A549 (cell line): ENCODE results near the gene PPM1L. TPM values are rescaled to one million over a fixed set of nuclear protein-coding genes. Genes with fewer than 3 reads are reported as not detected.

Source experiments
- ATAC-seq, 2 experiments: fragments of 200-7000 bp in 1 of 2; fragments of >200 bp in 1 of 2; cut with Nextera tagmentation in 1 of 2; cut with Tn5 transposase in 1 of 2; 3 replicates each; pipeline versions ENCODE4 v1.8.0 to v1.9.1; 2018 to 2020; ENCODE audit warnings: mild to moderate bottlenecking in 1 of 2, moderate library complexity in 1 of 2
- CTCF ChIA-PET: fragments of 300-600 bp; sonication (Branson Sonifier 250); formaldehyde crosslinking; extraction: SDS; loops from one replicate; lab custom pipeline; 2021; ENCODE audit warnings: antibody characterized with exemption, inconsistent platforms; lab: Yijun Ruan, JAX
- POLR2A ChIA-PET: fragments of 350-600 bp; formaldehyde crosslinking; extraction: SDS; loops from one replicate; lab custom pipeline; 2021; ENCODE audit warnings: antibody characterized with exemption, inconsistent platforms; lab: Yijun Ruan, JAX
- DNase-seq, 2 experiments: peaks; one replicate each; pipeline versions ENCODE4 v3.0.0 to v3.0.0-alpha.2; 2011 to 2016; ENCODE audit warnings: low read depth in 1 of 2, low spot score in 1 of 2
- FAIRE-seq: peaks from 2 replicates; lab custom pipeline; 2011; peaks lifted over from hg19 to GRCh38; lab: Jason Lieb, UNC
- H3K27ac ChIP-seq, 2 experiments: fragments of >200 bp; sonication (Bioruptor Twin); formaldehyde crosslinking; 3 replicates each; pipeline ENCODE4 v1.5.1; 2016 to 2017
- H3K4me1 ChIP-seq: fragments of >200 bp; sonication (Bioruptor Twin); formaldehyde crosslinking; 3 replicates; pipeline ENCODE4 v1.6.1; 2016
- H3K4me2 ChIP-seq: fragments of >200 bp; sonication (Bioruptor Twin); formaldehyde crosslinking; 3 replicates; pipeline ENCODE4 v1.6.1; 2016
- H3K4me3 ChIP-seq: fragments of >200 bp; sonication (Bioruptor Twin); formaldehyde crosslinking; 3 replicates; pipeline ENCODE4 v1.5.1; 2016
- H3K9me3 ChIP-seq: fragments of >200 bp; sonication (Bioruptor Twin); formaldehyde crosslinking; 3 replicates; pipeline ENCODE4 v1.6.1; 2016
- CBX8 ChIP-seq: fragments of 200-600 bp; sonication (generic); IDR thresholded peaks from 2 replicates; pipeline ENCODE4 v1.6.1; 2016
- CEBPB ChIP-seq, 2 experiments: fragments of >200 bp in 1 of 2; sonication (Bioruptor Twin) in 1 of 2; formaldehyde crosslinking in 1 of 2; IDR thresholded peaks; 2 replicates each; pipeline ENCODE4 v1.6.1; 2012 to 2016
- CHD2 ChIP-seq: fragments of 150-350 bp; IDR thresholded peaks from 2 replicates; pipeline ENCODE4 v1.6.1; 2014; ENCODE audit warnings: low read length; ENCODE audit not compliant: partially characterized antibody
- EHMT2 ChIP-seq: fragments of 200-600 bp; sonication (generic); IDR thresholded peaks from 2 replicates; pipeline ENCODE4 v1.6.1; 2016; ENCODE audit warnings: antibody characterized with exemption, low read depth, mild to moderate bottlenecking, moderate library complexity
- ESRRA ChIP-seq: fragments of 150-350 bp; IDR thresholded peaks from 2 replicates; pipeline ENCODE4 v1.6.1; 2014; ENCODE audit warnings: mild to moderate bottlenecking, low read length, borderline replicate concordance
- FOSL2 ChIP-seq, 2 experiments: fragments of 450-650 bp in 1 of 2; fragments of >200 bp in 1 of 2; sonication (Bioruptor Twin) in 1 of 2; formaldehyde crosslinking; IDR thresholded peaks; 2 replicates each; pipeline versions ENCODE4 v1.5.0 to v1.6.1; 2016 to 2020; ENCODE audit warnings: mild to moderate bottlenecking in 1 of 2, moderate library complexity in 1 of 2
- HOXA7 ChIP-seq: fragments of 250-450 bp; sonication (Bioruptor Pico); IDR thresholded peaks from 2 replicates; pipeline ENCODE4 v1.5.0; 2020; ENCODE audit warnings: mild to moderate bottlenecking, moderate library complexity
- KDM5A ChIP-seq: fragments of 200-600 bp; sonication (generic); IDR thresholded peaks from 2 replicates; pipeline ENCODE4 v1.6.1; 2016; ENCODE audit warnings: antibody characterized with exemption, mild to moderate bottlenecking
- MAZ ChIP-seq: fragments of 150-350 bp; IDR thresholded peaks from 2 replicates; pipeline ENCODE4 v1.6.1; 2014; ENCODE audit warnings: antibody characterized with exemption, low read depth, low read length, borderline replicate concordance
- NFE2L2 ChIP-seq: fragments of 150-350 bp; conservative IDR thresholded peaks from 2 replicates; pipeline ENCODE4 v1.6.1; 2014; ENCODE audit warnings: low read length
- RAD21 ChIP-seq, 2 experiments: fragments of >200 bp in 1 of 2; sonication (Bioruptor Twin) in 1 of 2; formaldehyde crosslinking in 1 of 2; IDR thresholded peaks in 1 of 2; conservative IDR thresholded peaks in 1 of 2; 2 replicates in 1 of 2; 3 replicates in 1 of 2; pipeline ENCODE4 v1.6.1; 2012 to 2018; ENCODE audit warnings: inconsistent platforms in 1 of 2
- RCOR1 ChIP-seq: fragments of 150-350 bp; IDR thresholded peaks from 2 replicates; pipeline ENCODE4 v1.6.1; 2014; ENCODE audit warnings: antibody characterized with exemption, low read length, low read depth
- SREBF2 ChIP-seq: fragments of 450-650 bp; IDR thresholded peaks from 2 replicates; pipeline ENCODE4 v1.6.1; 2014; ENCODE audit warnings: mild to moderate bottlenecking, moderate library complexity
- ZC3H11A ChIP-seq: fragments of 450-650 bp; IDR thresholded peaks from 2 replicates; pipeline ENCODE4 v1.6.1; 2014; ENCODE audit warnings: antibody characterized with exemption, mild to moderate bottlenecking
- ZFP36 ChIP-seq: fragments of 450-650 bp; IDR thresholded peaks from 2 replicates; pipeline ENCODE4 v1.6.1; 2014; ENCODE audit warnings: borderline replicate concordance; ENCODE audit not compliant: partially characterized antibody
- ZNF302 ChIP-seq: fragments of 250-450 bp; sonication (Bioruptor Pico); IDR thresholded peaks from 2 replicates; pipeline ENCODE4 v1.9.0; 2021; ENCODE audit warnings: inconsistent platforms, mild to moderate bottlenecking, moderate library complexity
- ZSCAN20 ChIP-seq: fragments of 250-450 bp; sonication (Bioruptor Pico); IDR thresholded peaks from 2 replicates; pipeline ENCODE4 v1.8.0; 2022; ENCODE audit warnings: mild to moderate bottlenecking, moderate library complexity
- WGBS: methylation state at CpG from one replicate; pipeline ENCODE4 v1.1.6; 2017; ENCODE audit errors: missing lambda C conversion rate; 5-methylcytosine and 5-hydroxymethylcytosine counted together
- polyA plus RNA-seq, 4 experiments: library from polyadenylated mRNA; depleted of rRNA in 3 of 4; stranded (reverse); fragments of >200 nt; fragmentation: RNase III in 1 of 4; extraction: RNeasy Plus Mini Kit Qiagen cat#74134 plus additional on column Dnase treatment in 1 of 4; gene quantifications; 2 replicates in 3 of 4; 3 replicates in 1 of 4; pipeline ENCODE4 v1.2.3, GENCODE V29; 2011 to 2017
- TF ChIP-seq, protein P1 (sequence below): fragments of >200 bp; sonication (Bioruptor Twin); formaldehyde crosslinking; IDR thresholded peaks from 2 replicates; pipeline ENCODE4 v1.6.1; 2016
- TF ChIP-seq, protein P2 (sequence below): IDR thresholded peaks from 2 replicates; pipeline ENCODE4 v1.6.1; 2012; ENCODE audit warnings: low read depth, borderline replicate concordance
- TF ChIP-seq, protein P3 (sequence below): fragments of 450-650 bp; IDR thresholded peaks from 2 replicates; pipeline ENCODE4 v1.6.1; 2014; ENCODE audit warnings: antibody characterized with exemption

Gene PPM1L
- polyA plus RNA-seq, 2 of the 4 experiments (the other 2 are of a cell fraction): 0.27 to 0.45 TPM

DNA sequence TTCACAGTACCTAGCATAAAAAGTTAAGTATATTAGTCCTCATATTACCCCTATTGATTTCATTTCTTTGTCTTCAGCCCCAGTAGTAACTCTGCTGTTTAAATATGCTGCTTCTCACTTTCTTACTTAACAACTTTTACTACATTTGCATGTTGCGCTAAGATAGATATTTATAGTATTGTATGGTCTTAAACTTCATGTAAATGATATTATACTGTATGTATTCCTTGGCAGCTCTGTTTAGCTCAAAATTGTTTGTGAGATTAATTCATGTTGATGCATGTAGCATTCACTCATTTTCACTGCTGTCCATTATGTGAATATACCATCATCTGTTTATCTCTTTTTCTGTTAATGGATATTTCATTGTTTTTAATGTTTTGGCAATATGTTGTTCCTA lies 64.4 kb downstream of the PPM1L start:
- 88% methylated on average over 1 of the region's 1 CpG for WGBS
- Histone ChIP-seq H3K4me3 (no peak overlapping the region), H3K27ac (no peak overlapping the region), H3K4me2 (no peak overlapping the region), H3K4me1 (no peaks in the 10 kb centered on the region), H3K9me3 (no peaks in the 10 kb centered on the region)
- FAIRE-seq (no peak), ATAC-seq (no peak), DNase-seq (no peak)
- ChIA-PET POLR2A (no interaction called here), CTCF (no interaction called here)
- TF ChIP-seq FOSL2 (IDR thresholded peaks at IDR 0.05): no peak
- no peak for TF ChIP-seq FOSL2 (CRISPR knock-in tag; IDR thresholded peaks at IDR 0.05)
- TF ChIP-seq, all 56 proteins: peak for 0

DNA sequence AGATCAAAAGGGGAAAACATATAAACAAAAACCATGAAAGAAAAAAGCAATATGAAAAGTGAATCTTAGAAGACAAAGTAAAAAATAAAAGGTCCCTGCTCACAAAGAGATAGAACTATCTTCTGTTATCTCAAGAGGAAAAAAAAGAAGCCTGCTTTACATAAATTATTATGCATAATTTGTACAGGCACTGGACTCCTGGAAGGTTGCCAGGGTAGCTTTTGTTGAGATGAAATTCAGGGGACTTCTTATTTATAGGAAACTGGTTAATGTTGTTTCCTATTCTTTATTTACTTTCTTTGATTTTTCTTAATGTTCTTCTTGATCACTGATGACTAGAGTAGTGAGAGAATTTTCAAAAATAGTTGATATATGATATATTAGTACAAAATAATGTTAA lies 66.9 kb downstream of the PPM1L start:
- no peaks in the 10 kb centered on the region for H3K9me3 ChIP-seq
- ChIA-PET POLR2A (no interaction called here), CTCF (no interaction called here)
- no peaks in the 10 kb centered on the region for H3K4me1 ChIP-seq
- FAIRE-seq: no peak
- H3K4me2 ChIP-seq: no peak overlapping the region
- no peak overlapping the region for H3K4me3 ChIP-seq
- TF ChIP-seq, protein P1, sequence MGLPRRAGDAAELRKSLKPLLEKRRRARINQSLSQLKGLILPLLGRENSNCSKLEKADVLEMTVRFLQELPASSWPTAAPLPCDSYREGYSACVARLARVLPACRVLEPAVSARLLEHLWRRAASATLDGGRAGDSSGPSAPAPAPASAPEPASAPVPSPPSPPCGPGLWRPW: no peak
- TF ChIP-seq FOSL2 (IDR thresholded peaks at IDR 0.05) (no peak), FOSL2 (CRISPR knock-in tag; IDR thresholded peaks at IDR 0.05) (no peak), ZNF302 (CRISPR knock-in tag) (no peak), KDM5A (no peak), RAD21 (conservative IDR thresholded peaks at IDR 0.05 in 1 of 2, IDR thresholded peaks at IDR 0.05 in 1 of 2) (no peak), ZSCAN20 (CRISPR knock-in tag) (no peak)
- no peak for ATAC-seq
- no peak for DNase-seq
- H3K27ac ChIP-seq: no peak overlapping the region

DNA sequence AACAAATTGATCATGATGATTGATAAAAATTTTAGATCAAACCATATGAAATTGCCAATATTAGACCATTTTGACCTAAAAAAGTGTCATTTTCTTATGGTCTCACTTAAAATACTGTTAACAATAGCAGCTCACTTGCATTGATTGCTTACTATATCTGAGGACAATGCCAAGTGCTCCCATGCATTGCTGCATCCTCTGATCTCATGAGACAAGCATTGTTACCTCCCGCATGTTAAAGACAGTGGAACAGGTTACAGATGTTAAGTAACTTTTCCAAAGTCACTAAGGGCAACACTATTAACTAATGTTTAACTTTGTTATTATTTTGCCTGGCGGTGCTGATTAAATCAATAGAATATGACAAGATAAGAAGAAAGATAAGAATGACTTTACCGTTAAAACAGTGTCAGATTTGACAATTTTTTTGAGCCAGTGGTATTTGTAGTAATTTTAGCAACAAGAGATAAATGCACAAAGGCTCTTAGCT lies 69.3 kb downstream of the PPM1L start:
- CTCF ChIA-PET: no interaction called here
- no peak for FAIRE-seq
- POLR2A ChIA-PET: no interaction called here
- Histone ChIP-seq H3K27ac (no peak overlapping the region), H3K4me1 (no peaks in the 10 kb centered on the region), H3K4me3 (no peak overlapping the region), H3K9me3 (no peaks in the 10 kb centered on the region), H3K4me2 (no peak overlapping the region)
- WGBS: 51% methylated on average over 3 of the region's 3 CpGs
- no peak for DNase-seq
- TF ChIP-seq ZFP36 (no peak), HOXA7 (CRISPR knock-in tag) (no peak), KDM5A (no peak), FOSL2 (IDR thresholded peaks at IDR 0.05) (no peak), FOSL2 (CRISPR knock-in tag; IDR thresholded peaks at IDR 0.05) (no peak), CEBPB (IDR thresholded peaks at IDR 0.05) (no peak)
- TF ChIP-seq, protein P2, sequence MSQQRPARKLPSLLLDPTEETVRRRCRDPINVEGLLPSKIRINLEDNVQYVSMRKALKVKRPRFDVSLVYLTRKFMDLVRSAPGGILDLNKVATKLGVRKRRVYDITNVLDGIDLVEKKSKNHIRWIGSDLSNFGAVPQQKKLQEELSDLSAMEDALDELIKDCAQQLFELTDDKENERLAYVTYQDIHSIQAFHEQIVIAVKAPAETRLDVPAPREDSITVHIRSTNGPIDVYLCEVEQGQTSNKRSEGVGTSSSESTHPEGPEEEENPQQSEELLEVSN: no peak
- TF ChIP-seq, protein P1: no peak
- ATAC-seq: no peak

- no peak for FAIRE-seq
- no peak for ATAC-seq
- no peak for DNase-seq
- Histone ChIP-seq H3K4me1 (no peaks in the 10 kb centered on the region), H3K4me2 (no peak overlapping the region), H3K4me3 (no peak overlapping the region), H3K9me3 (no peaks in the 10 kb centered on the region)
- TF ChIP-seq NFE2L2 (no peak), ZNF302 (CRISPR knock-in tag) (no peak), MAZ (no peak), CBX8 (no peak), RAD21 (conservative IDR thresholded peaks at IDR 0.05 in 1 of 2, IDR thresholded peaks at IDR 0.05 in 1 of 2) (no peak), ZC3H11A (no peak), EHMT2 (no peak), RCOR1 (no peak), CHD2 (no peak), ESRRA (no peak), SREBF2 (no peak)
- TF ChIP-seq, protein P3, sequence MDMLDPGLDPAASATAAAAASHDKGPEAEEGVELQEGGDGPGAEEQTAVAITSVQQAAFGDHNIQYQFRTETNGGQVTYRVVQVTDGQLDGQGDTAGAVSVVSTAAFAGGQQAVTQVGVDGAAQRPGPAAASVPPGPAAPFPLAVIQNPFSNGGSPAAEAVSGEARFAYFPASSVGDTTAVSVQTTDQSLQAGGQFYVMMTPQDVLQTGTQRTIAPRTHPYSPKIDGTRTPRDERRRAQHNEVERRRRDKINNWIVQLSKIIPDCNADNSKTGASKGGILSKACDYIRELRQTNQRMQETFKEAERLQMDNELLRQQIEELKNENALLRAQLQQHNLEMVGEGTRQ: no peak
- TF ChIP-seq, all 56 proteins: peak for 0
- no peak overlapping the region for H3K27ac ChIP-seq
- ChIA-PET POLR2A (no interaction called here), CTCF (no interaction called here)
Observed at GRCh38 chr3:160826408-160826807, 70.4 kb downstream of the PPM1L start.
